K562 (cell line): ENCODE results near the gene OR2C1. TPM values are rescaled to one million over a fixed set of nuclear protein-coding genes. Genes with fewer than 3 reads are reported as not detected.

ENCODE experiments used
- CBFA2T3 ChIP-seq: fragments of 450-650 bp; IDR thresholded peaks from 2 replicates; pipeline ENCODE4 v1.6.1; 2017
- CBX1 ChIP-seq: sonication (generic); IDR thresholded peaks from 2 replicates; pipeline ENCODE4 v1.6.1; 2016; ENCODE audit warnings: antibody characterized with exemption, low read depth, mild to moderate bottlenecking
- COPS2 ChIP-seq: fragments of 450-650 bp; conservative IDR thresholded peaks from 2 replicates; pipeline ENCODE4 v1.6.1; 2016; ENCODE audit warnings: mild to moderate bottlenecking, moderate library complexity
- EGR1 ChIP-seq: fragments of 450-650 bp; conservative IDR thresholded peaks from 2 replicates; pipeline ENCODE4 v1.6.1; 2017; ENCODE audit warnings: mild to moderate bottlenecking
- ESRRA ChIP-seq: fragments of 450-650 bp; IDR thresholded peaks from 2 replicates; pipeline ENCODE4 v1.6.1; 2014; ENCODE audit warnings: low read depth, mild to moderate bottlenecking, moderate library complexity, borderline replicate concordance
- ETV1 ChIP-seq: fragments of 450-650 bp; conservative IDR thresholded peaks from 2 replicates; pipeline ENCODE4 v1.6.1; 2016; ENCODE audit warnings: missing genetic modification characterization, control low read depth, low read depth, missing compliant biosample characterization
- HDAC1 ChIP-seq, 2 experiments: fragments of 450-650 bp; IDR thresholded peaks; 2 replicates each; pipeline ENCODE4 v1.6.1; 2016 to 2017; ENCODE audit warnings: inconsistent platforms in 1 of 2, mild to moderate bottlenecking in 1 of 2, moderate library complexity in 1 of 2
- KAT7 ChIP-seq: sonication (generic); formaldehyde crosslinking; IDR thresholded peaks from 2 replicates; pipeline ENCODE4 v1.8.0; 2022; ENCODE audit warnings: missing genetic modification reagents, mild to moderate bottlenecking, borderline replicate concordance
- NELFE ChIP-seq: IDR thresholded peaks from 2 replicates; pipeline ENCODE4 v1.6.1; 2011; ENCODE audit warnings: mild to moderate bottlenecking; ENCODE audit not compliant: insufficient read depth, insufficient read length
- NR2C1 ChIP-seq, 2 experiments: fragments of 450-650 bp; IDR thresholded peaks; 2 replicates each; pipeline ENCODE4 v1.6.1; 2017; ENCODE audit warnings: mild to moderate bottlenecking in 2 of 2, antibody characterized with exemption in 1 of 2, inconsistent platforms in 1 of 2, missing compliant biosample characterization in 1 of 2, missing genetic modification characterization in 1 of 2
- RBM22 ChIP-seq: fragments of 200-400 bp; formaldehyde crosslinking; IDR thresholded peaks from 2 replicates; pipeline ENCODE4 v1.6.1; 2018; ENCODE audit warnings: low read length, low read depth; ENCODE audit not compliant: poor library complexity, severe bottlenecking
- RBM39 ChIP-seq: fragments of 200-400 bp; formaldehyde crosslinking; optimal IDR thresholded peaks from 2 replicates; pipeline ENCODE3; 2018; ENCODE audit warnings: low read depth, low read length
- ZBTB17 ChIP-seq: fragments of 450-650 bp; formaldehyde crosslinking; IDR thresholded peaks from 2 replicates; pipeline ENCODE4 v1.4.0; 2020; ENCODE audit warnings: mild to moderate bottlenecking
- ZEB2 ChIP-seq: fragments of 450-650 bp; IDR thresholded peaks from 2 replicates; pipeline ENCODE4 v1.6.1; 2016
- ZNF146 ChIP-seq: IDR thresholded peaks from one replicate; pipeline ENCODE4 v1.6.1; 2018; ENCODE audit warnings: missing compliant biosample characterization; ENCODE audit not compliant: unreplicated experiment
- ZNF76 ChIP-seq: fragments of 250-450 bp; sonication (Bioruptor Pico); IDR thresholded peaks from 2 replicates; pipeline ENCODE4 v1.4.0; 2020; ENCODE audit warnings: mild to moderate bottlenecking, moderate library complexity, borderline replicate concordance
- polyA plus RNA-seq, 8 experiments: library from polyadenylated mRNA; depleted of rRNA in 4 of 8; stranded (reverse) in 5 of 8; unstranded in 3 of 8; fragments of >200 nt; fragmentation: Nextera tagmentation in 2 of 8; fragmentation: Illumina TruSeq in 1 of 8; extraction: Ambion mirVana in 2 of 8; extraction: Trizol in 1 of 8; gene quantifications; 2 replicates each; pipeline versions ENCODE4 v1.2.1 to v1.2.3, GENCODE V29; 2011 to 2014; ENCODE audit warnings: inconsistent platforms in 1 of 8, missing spikeins in 1 of 8
- total RNA-seq, 7 experiments: library from RNA; depleted of rRNA in 6 of 7; stranded (reverse); fragments of >200 nt in 6 of 7; fragmentation: Illumina TruSeq in 2 of 7; extraction: Trizol in 2 of 7; gene quantifications; 2 replicates each; pipeline versions ENCODE4 v1.2.1 to v1.2.3, GENCODE V29; 2011 to 2021; ENCODE audit warnings: low replicate concordance in 1 of 7
- TF ChIP-seq, protein P1 (sequence below), 2 experiments: IDR thresholded peaks; 2 replicates each; pipeline ENCODE4 v1.6.1; 2012; ENCODE audit warnings: improper control_type of control experiment in 2 of 2, low read depth in 2 of 2, low read length in 2 of 2, borderline replicate concordance in 1 of 2
- TF ChIP-seq, protein P2 (sequence below): fragments of 450-650 bp; IDR thresholded peaks from 2 replicates; pipeline ENCODE4 v1.6.1; 2016; ENCODE audit warnings: borderline replicate concordance
- TF ChIP-seq, protein P3 (sequence below), 2 experiments: fragments of 450-650 bp in 1 of 2; sonication (generic) in 1 of 2; formaldehyde crosslinking; conservative IDR thresholded peaks; 2 replicates each; pipeline versions ENCODE4 v1.4.0 to v1.8.1; 2020 to 2022; ENCODE audit warnings: mild to moderate bottlenecking in 1 of 2, missing genetic modification reagents in 1 of 2

The OR2C1 gene
- total and polyA plus RNA-seq, 9 of the 15 experiments (the other 6 are each of a cell fraction or from before 2014, with no cell fraction given): not detected

DNA sequence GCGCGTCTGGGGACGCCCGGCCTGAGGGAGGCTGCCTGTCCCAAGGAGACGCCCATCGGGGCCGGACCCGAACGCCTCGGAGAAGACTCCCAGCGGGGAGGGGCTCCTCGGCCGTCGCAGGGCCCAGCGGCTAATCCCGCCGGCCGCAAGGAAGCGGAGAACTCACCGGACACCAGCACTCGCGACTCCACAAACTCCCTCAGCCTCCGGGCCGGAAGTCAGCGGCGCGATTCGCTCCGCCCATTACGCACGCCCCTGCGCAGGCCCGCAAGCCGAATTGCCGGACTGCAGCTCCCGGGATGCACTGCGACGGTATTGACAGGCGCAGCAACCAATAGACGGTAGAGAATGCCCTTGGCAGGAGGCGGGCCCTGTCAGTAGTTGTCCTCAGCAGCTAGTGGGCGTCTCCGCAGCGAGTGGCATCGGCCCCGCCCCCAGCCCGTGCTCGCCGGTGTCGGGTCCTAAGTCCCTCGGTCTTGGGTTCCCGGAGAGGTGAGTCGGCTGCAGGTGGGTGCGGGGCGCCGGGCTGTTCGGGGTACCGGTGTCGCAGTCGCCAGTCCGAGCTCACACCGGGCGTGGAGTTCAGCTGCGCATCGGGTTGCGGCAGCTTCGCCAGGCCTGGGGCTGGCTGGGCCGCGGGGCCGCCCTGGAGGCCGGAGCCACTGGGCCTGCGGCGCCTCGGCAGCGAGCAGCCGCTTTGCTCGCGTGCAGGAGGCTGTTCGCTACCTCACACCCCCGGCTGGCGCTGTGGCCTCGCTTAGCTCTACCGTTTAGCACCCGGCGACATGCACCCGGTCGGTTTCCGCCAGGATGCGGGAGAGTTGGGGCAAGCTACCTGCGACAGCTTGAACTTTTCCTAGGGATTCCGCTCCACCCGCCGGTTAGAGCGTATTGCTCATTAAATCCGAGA, 45.3 kb downstream of the OR2C1 start, which contains the start of the genes ZNF174 and ZSCAN32 (continued):
- TF ChIP-seq NELFE: no peak
- peak; percentile 95 for TF ChIP-seq CBX1
- 0 out of 2 replicates have a peak, but pooled peaks have one; percentile 28 for TF ChIP-seq ESRRA
- no peak for TF ChIP-seq NR2C1 (IDR thresholded peaks at IDR 0.05)
- TF ChIP-seq NR2C1 (tag; IDR thresholded peaks at IDR 0.05): no peak
- peak; percentile 93 for TF ChIP-seq ETV1 (tag)
- no peak for TF ChIP-seq RBM39
- TF ChIP-seq EGR1: peak; percentile 62
- no peak for TF ChIP-seq ZEB2
- TF ChIP-seq, protein P1, sequence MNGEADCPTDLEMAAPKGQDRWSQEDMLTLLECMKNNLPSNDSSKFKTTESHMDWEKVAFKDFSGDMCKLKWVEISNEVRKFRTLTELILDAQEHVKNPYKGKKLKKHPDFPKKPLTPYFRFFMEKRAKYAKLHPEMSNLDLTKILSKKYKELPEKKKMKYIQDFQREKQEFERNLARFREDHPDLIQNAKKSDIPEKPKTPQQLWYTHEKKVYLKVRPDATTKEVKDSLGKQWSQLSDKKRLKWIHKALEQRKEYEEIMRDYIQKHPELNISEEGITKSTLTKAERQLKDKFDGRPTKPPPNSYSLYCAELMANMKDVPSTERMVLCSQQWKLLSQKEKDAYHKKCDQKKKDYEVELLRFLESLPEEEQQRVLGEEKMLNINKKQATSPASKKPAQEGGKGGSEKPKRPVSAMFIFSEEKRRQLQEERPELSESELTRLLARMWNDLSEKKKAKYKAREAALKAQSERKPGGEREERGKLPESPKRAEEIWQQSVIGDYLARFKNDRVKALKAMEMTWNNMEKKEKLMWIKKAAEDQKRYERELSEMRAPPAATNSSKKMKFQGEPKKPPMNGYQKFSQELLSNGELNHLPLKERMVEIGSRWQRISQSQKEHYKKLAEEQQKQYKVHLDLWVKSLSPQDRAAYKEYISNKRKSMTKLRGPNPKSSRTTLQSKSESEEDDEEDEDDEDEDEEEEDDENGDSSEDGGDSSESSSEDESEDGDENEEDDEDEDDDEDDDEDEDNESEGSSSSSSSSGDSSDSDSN (IDR thresholded peaks at IDR 0.05; ENCODE audit: borderline replicate concordance in 1 of 2, low read depth in 2 of 2, low read length in 2 of 2): peak; percentile 73 to 91; a peak in 3 of 4 replicates
- peak in 1 of 2 experiments; percentile 66; a peak in 2 of 4 replicates for TF ChIP-seq HDAC1 (IDR thresholded peaks at IDR 0.05)
- no peak for TF ChIP-seq KAT7
- no peak for TF ChIP-seq ZNF146
- TF ChIP-seq ZNF76 (CRISPR knock-in tag): no peak; the same call in 1 of the 2 replicates
- TF ChIP-seq COPS2: no peak
- TF ChIP-seq CBFA2T3: no peak
- peak; percentile 54 for TF ChIP-seq ZBTB17 (CRISPR knock-in tag)
- no peak for TF ChIP-seq RBM22
- TF ChIP-seq, protein P2, sequence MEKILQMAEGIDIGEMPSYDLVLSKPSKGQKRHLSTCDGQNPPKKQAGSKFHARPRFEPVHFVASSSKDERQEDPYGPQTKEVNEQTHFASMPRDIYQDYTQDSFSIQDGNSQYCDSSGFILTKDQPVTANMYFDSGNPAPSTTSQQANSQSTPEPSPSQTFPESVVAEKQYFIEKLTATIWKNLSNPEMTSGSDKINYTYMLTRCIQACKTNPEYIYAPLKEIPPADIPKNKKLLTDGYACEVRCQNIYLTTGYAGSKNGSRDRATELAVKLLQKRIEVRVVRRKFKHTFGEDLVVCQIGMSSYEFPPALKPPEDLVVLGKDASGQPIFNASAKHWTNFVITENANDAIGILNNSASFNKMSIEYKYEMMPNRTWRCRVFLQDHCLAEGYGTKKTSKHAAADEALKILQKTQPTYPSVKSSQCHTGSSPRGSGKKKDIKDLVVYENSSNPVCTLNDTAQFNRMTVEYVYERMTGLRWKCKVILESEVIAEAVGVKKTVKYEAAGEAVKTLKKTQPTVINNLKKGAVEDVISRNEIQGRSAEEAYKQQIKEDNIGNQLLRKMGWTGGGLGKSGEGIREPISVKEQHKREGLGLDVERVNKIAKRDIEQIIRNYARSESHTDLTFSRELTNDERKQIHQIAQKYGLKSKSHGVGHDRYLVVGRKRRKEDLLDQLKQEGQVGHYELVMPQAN: 0 out of 2 replicates have a peak, but pooled peaks have one; percentile 6
- TF ChIP-seq, protein P3, sequence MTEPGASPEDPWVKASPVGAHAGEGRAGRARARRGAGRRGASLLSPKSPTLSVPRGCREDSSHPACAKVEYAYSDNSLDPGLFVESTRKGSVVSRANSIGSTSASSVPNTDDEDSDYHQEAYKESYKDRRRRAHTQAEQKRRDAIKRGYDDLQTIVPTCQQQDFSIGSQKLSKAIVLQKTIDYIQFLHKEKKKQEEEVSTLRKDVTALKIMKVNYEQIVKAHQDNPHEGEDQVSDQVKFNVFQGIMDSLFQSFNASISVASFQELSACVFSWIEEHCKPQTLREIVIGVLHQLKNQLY (CRISPR knock-in tag; conservative IDR thresholded peaks at IDR 0.05): no peak
